IMR-90 (cell line): ENCODE results near the gene SLC22A5. TPM values are rescaled to one million over a fixed set of nuclear protein-coding genes. Genes with fewer than 3 reads are reported as not detected.
"Not testable (repeated sequence)": the region's sequence is repeated elsewhere in the genome, so short reads cannot be mapped to it uniquely, and the experiment has no call there.

Experiments
- ATAC-seq: fragments of 200-7000 bp; cut with Tn5 transposase; 2 replicates; pipeline ENCODE4 v1.9.1; 2020; ENCODE audit warnings: low read depth, mild to moderate bottlenecking, moderate library complexity
- BruUV-seq: library from RNA; stranded (reverse); fragments of 400-500 nt; replicated peaks from 2 replicates; lab custom pipeline; 2021; lab: Mats Ljungman, UMichigan
- CTCF ChIA-PET: fragments of 300-600 bp; formaldehyde crosslinking; extraction: SDS; loops from one replicate; lab custom pipeline; 2021; ENCODE audit warnings: antibody characterized with exemption; lab: Yijun Ruan, JAX
- POLR2A ChIA-PET: fragments of 300-600 bp; sonication (Branson Sonifier 250); formaldehyde crosslinking; loops from one replicate; lab custom pipeline; 2022; ENCODE audit warnings: antibody characterized with exemption; ENCODE audit not compliant: unreplicated experiment; lab: Charles Lee
- DNase-seq: peaks from one replicate; pipeline ENCODE4 v3.0.0; 2013
- H2AFZ ChIP-seq: replicated peaks from 2 replicates; pipeline ENCODE3; 2013; ENCODE audit warnings: low read length, mild to moderate bottlenecking; ENCODE audit not compliant: poor library complexity
- H2AK5ac ChIP-seq: 2 replicates; pipeline ENCODE4 v1.6.1; 2013; ENCODE audit warnings: low read depth, low read length, inconsistent platforms
- H2AK9ac ChIP-seq: replicated peaks from 2 replicates; pipeline ENCODE3; 2013; ENCODE audit warnings: mild to moderate bottlenecking, low read depth, low read length, moderate library complexity; ENCODE audit not compliant: poor library complexity
- H2BK120ac ChIP-seq: 2 replicates; pipeline ENCODE4 v1.6.1; 2013; ENCODE audit warnings: low read depth, low read length, inconsistent platforms
- H2BK15ac ChIP-seq: 3 replicates; pipeline ENCODE4 v1.6.1; 2013; ENCODE audit warnings: low read depth, low read length, inconsistent platforms
- H2BK20ac ChIP-seq: 2 replicates; pipeline ENCODE4 v1.6.1; 2013; ENCODE audit warnings: low read depth, mild to moderate bottlenecking, inconsistent platforms, low read length, moderate library complexity
- H2BK5ac ChIP-seq: 2 replicates; pipeline ENCODE4 v1.6.1; 2013; ENCODE audit warnings: mild to moderate bottlenecking, low read depth, low read length, inconsistent platforms; ENCODE audit not compliant: poor library complexity, severe bottlenecking
- H3K14ac ChIP-seq: replicated peaks from 2 replicates; pipeline ENCODE4 v1.6.1; 2013; ENCODE audit warnings: low read depth, low read length, inconsistent platforms
- H3K18ac ChIP-seq: 2 replicates; pipeline ENCODE4 v1.6.1; 2013; ENCODE audit warnings: low read depth, low read length, control low read depth
- H3K23ac ChIP-seq: 2 replicates; pipeline ENCODE4 v1.6.1; 2013; ENCODE audit warnings: low read depth, low read length, inconsistent platforms
- H3K27ac ChIP-seq: 2 replicates; pipeline ENCODE4 v1.5.1; 2013; ENCODE audit warnings: mild to moderate bottlenecking, control low read depth, low read length; ENCODE audit not compliant: insufficient read depth
- H3K27me3 ChIP-seq: 2 replicates; pipeline ENCODE4 v1.6.1; 2013; ENCODE audit warnings: low read length; ENCODE audit not compliant: control insufficient read depth, insufficient read depth
- H3K36me3 ChIP-seq: 2 replicates; pipeline ENCODE4 v1.6.1; 2013; ENCODE audit warnings: low read length, mixed read lengths; ENCODE audit not compliant: control insufficient read depth, insufficient read depth
- H3K4ac ChIP-seq: 2 replicates; pipeline ENCODE4 v1.6.1; 2013; ENCODE audit warnings: low read depth, low read length, inconsistent platforms
- H3K4me1 ChIP-seq: 2 replicates; pipeline ENCODE4 v1.6.1; 2013; ENCODE audit warnings: low read length, mixed read lengths; ENCODE audit not compliant: control insufficient read depth, insufficient read depth
- H3K4me2 ChIP-seq: 2 replicates; pipeline ENCODE4 v1.6.1; 2013; ENCODE audit warnings: low read depth, mild to moderate bottlenecking, control low read depth, low read length, moderate library complexity
- H3K4me3 ChIP-seq: 2 replicates; pipeline ENCODE4 v1.5.1; 2013; ENCODE audit warnings: low read depth, mild to moderate bottlenecking, control low read depth, low read length, moderate library complexity; ENCODE audit not compliant: insufficient read depth
- H3K56ac ChIP-seq: 2 replicates; pipeline ENCODE4 v1.6.1; 2013; ENCODE audit warnings: low read length, inconsistent platforms; ENCODE audit not compliant: insufficient read depth; ENCODE audit errors: extremely low read depth
- H3K79me1 ChIP-seq, 2 experiments: 2 replicates each; pipeline ENCODE4 v1.6.1; 2013; ENCODE audit warnings: low read length in 2 of 2, inconsistent platforms in 1 of 2, low read depth in 1 of 2
- H3K9ac ChIP-seq: 2 replicates; pipeline ENCODE4 v1.6.1; 2013; ENCODE audit warnings: low read depth, low read length, control low read depth
- H3K9me1 ChIP-seq: 2 replicates; pipeline ENCODE4 v1.6.1; 2013; ENCODE audit warnings: low read length, inconsistent platforms; ENCODE audit not compliant: insufficient read depth
- H3K9me3 ChIP-seq: 2 replicates; pipeline ENCODE4 v1.6.1; 2013; ENCODE audit warnings: low read length; ENCODE audit not compliant: control insufficient read depth, insufficient read depth
- H4K20me1 ChIP-seq: 2 replicates; pipeline ENCODE4 v1.6.1; 2013; ENCODE audit warnings: low read length, inconsistent platforms; ENCODE audit not compliant: insufficient read depth
- H4K5ac ChIP-seq: 2 replicates; pipeline ENCODE4 v1.6.1; 2013; ENCODE audit warnings: mild to moderate bottlenecking, low read depth, low read length, control low read depth
- H4K8ac ChIP-seq, 2 experiments: 2 replicates each; pipeline ENCODE4 v1.6.1; 2013; ENCODE audit warnings: low read depth in 2 of 2, low read length in 2 of 2, control low read depth in 1 of 2, inconsistent platforms in 1 of 2
- H4K91ac ChIP-seq: 2 replicates; pipeline ENCODE4 v1.6.1; 2013; ENCODE audit warnings: low read depth, low read length, inconsistent platforms; ENCODE audit not compliant: insufficient read depth
- CHD1 ChIP-seq: IDR thresholded peaks from 2 replicates; pipeline ENCODE4 v1.6.1; 2012; ENCODE audit warnings: low read depth, low read length, improper control_type of control experiment
- SMC3 ChIP-seq: fragments of 150-350 bp; IDR thresholded peaks from 2 replicates; pipeline ENCODE4 v1.6.1; 2016; ENCODE audit warnings: low read depth, mild to moderate bottlenecking, antibody characterized with exemption, low read length, moderate library complexity
- WGBS, 2 experiments: methylation state at CpG; one replicate each; pipeline versions ENCODE4 v1.1.5 to v1.1.7; 2013; ENCODE audit warnings: missing lambda C conversion rate in 2 of 2; ENCODE audit not compliant: insufficient read length in 1 of 2; ENCODE audit errors: extremely low coverage in 2 of 2; 5-methylcytosine and 5-hydroxymethylcytosine counted together
- dilution Hi-C: fragments of 300-500 bp; cut with HindIII; formaldehyde crosslinking; loops from one replicate; pipeline ENCODE4 v1.14.3; 2018; ENCODE audit warnings: low sequenced_read_pairs; ENCODE audit not compliant: unreplicated experiment
- in situ Hi-C: fragments of 300-500 bp; cut with MboI; formaldehyde crosslinking; loops from 3 replicates; pipeline ENCODE4 v1.14.3; 2019; ENCODE audit warnings: low sequenced_read_pairs, inconsistent platforms, mixed read lengths
- intact Hi-C: fragments of 100-400 bp; cut with micrococcal nuclease; formaldehyde crosslinking; loops from 2 replicates; pipeline ENCODE4 v1.10.0; 2022
- polyA plus RNA-seq, 3 experiments: library from polyadenylated mRNA; depleted of rRNA; stranded (reverse); fragments of >200 nt; gene quantifications; 2 replicates each; pipeline ENCODE4 v1.2.3, GENCODE V29; 2012; ENCODE audit warnings: low replicate concordance in 1 of 3
- total RNA-seq: library from RNA; depleted of rRNA; stranded (reverse); fragments of >200 nt; gene quantifications from 2 replicates; pipeline ENCODE4 v1.2.3, GENCODE V29; 2012

SLC22A5 gene
- total and polyA plus RNA-seq, 2 of the 4 experiments (the other 2 are of a cell fraction) = 6.1 to 7.1 TPM

DNA sequence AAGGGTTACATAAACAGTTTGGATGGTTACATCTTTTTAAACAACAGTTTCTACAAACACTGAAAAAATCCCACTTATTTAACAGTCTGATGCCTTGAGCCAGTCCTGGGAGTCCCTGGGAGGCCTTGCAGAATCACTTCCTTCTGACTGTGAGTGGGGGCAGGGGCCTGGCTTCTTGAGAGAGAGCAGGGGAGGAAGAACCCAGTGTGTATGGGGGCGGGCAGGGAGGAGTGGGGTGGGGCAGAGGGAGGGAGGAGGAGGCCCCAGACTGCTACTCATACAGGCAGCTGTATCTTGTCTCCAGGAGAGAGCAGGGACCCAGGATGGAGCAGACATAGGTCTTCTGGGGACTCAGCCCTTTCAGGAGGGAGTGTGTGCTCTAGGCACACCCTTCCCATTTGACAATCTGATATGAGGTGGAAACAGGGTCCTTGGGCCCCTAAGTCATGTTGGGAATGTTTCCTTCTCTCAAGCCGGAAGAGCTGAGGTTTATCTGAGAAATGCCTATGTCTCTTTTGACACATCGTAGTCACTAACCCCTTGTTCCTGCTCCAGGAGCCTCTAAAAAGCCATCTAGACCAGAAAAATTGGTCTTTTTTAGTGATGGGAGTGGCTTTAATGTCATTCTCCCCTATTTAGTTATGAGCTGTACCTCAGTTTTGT is 68.2 kb downstream of the SLC22A5 start (continued):
- TF ChIP-seq CHD1 (no peak), SMC3 (0 out of 2 replicates have a peak, but pooled peaks have one; percentile 12)

- H3K79me1 ChIP-seq = peaks cover 16 to 42% of the 10 kb centered on the region in 2 experiments
- H3K9ac ChIP-seq, intact Hi-C loops, H4K5ac ChIP-seq, H3K27me3 ChIP-seq, H3K4me3 ChIP-seq, H3K9me3 ChIP-seq, H3K18ac ChIP-seq, H2AK9ac ChIP-seq, in situ Hi-C loops, ATAC-seq, H2AK5ac ChIP-seq, dilution Hi-C loops, DNase-seq, H2AFZ ChIP-seq, H3K4me2 ChIP-seq, H3K27ac ChIP-seq, BruUV-seq, H3K36me3 ChIP-seq, H3K56ac ChIP-seq, H4K20me1 ChIP-seq: not testable (repeated sequence)
- peak overlapping the region; percentile 98 for H2BK5ac ChIP-seq
- WGBS, 2 experiments = no CpG with 5 or more reads among the region's 3 CpGs
- CTCF ChIA-PET = interaction anchor here (1.2 to 1.8 kb wide), 4 partner anchors 10 to 62 kb away, joined by 3 to 8 read pairs (median 4); no protein-coding TSS in a partner anchor
- H3K4me1 ChIP-seq = peaks cover 28% of the 10 kb centered on the region
- POLR2A ChIA-PET = interaction anchor here (1.1 kb wide), 1 partner anchor 42 kb away, joined by 3 read pairs; no protein-coding TSS in a partner anchor
- H4K91ac ChIP-seq = peak overlapping the region; percentile 95
- H2BK120ac ChIP-seq = peak overlapping the region; percentile 99; the same call in 1 of the 2 replicates
- 0 out of 3 replicates have a peak overlapping the region, but pooled peaks have one; percentile 76 for H2BK15ac ChIP-seq
- peaks cover 31% of the 10 kb centered on the region for H3K9me1 ChIP-seq
- H2BK20ac ChIP-seq = peak overlapping the region; percentile 98; the same call in 1 of the 2 replicates
- peak overlapping the region; percentile 99; the same call in 1 of the 2 replicates for H3K4ac ChIP-seq
- H4K8ac ChIP-seq = peak overlapping the region in 1 of 2 experiments; percentile 92; a peak in 1 of 4 replicates
- H3K23ac ChIP-seq = peak overlapping the region; percentile 98
- H3K14ac ChIP-seq = peak overlapping the region; percentile 98; the same call in 1 of the 2 replicates
Measured at GRCh38 chr5:132438267-132438645, 68.7 kb downstream of the SLC22A5 start.
